Suprapubic skin (tissue), 4 donors: ENCODE data around the gene POMGNT2. TPM values are rescaled to one million over a fixed set of nuclear protein-coding genes. Genes with fewer than 3 reads are reported as not detected.

Experiments used
- DNase-seq, 2 donors: peaks; one replicate each; pipeline ENCODE4 v3.0.0-alpha.2; 2019; ENCODE audit warnings: low spot score in 2 of 2
- H3K27ac ChIP-seq: fragments of 200-600 bp; sonication (generic); one replicate; pipeline ENCODE4 v1.5.1; 2019
- H3K27me3 ChIP-seq: fragments of 200-600 bp; sonication (generic); one replicate; pipeline ENCODE4 v1.5.1; 2019
- H3K36me3 ChIP-seq: fragments of 200-600 bp; sonication (generic); one replicate; pipeline ENCODE4 v1.5.1; 2019
- H3K4me1 ChIP-seq: fragments of 200-600 bp; sonication (generic); one replicate; pipeline ENCODE4 v1.5.1; 2019
- H3K4me3 ChIP-seq: fragments of 200-600 bp; sonication (generic); one replicate; pipeline ENCODE4 v1.5.1; 2019; ENCODE audit warnings: mild to moderate bottlenecking
- H3K9me3 ChIP-seq: fragments of 200-600 bp; sonication (generic); one replicate; pipeline ENCODE4 v1.5.1; 2019
- CTCF ChIP-seq, 2 donors: fragments of 200-600 bp in 1 of 2; fragments of 450-650 bp in 1 of 2; sonication (generic) in 1 of 2; IDR thresholded peaks; one replicate each; pipeline ENCODE4 v1.5.1; 2016 to 2019; ENCODE audit warnings: antibody characterized with exemption in 2 of 2, mild to moderate bottlenecking in 1 of 2, moderate library complexity in 1 of 2
- EP300 ChIP-seq: sonication (generic); formaldehyde crosslinking; IDR thresholded peaks from one replicate; pipeline ENCODE4 v1.6.1; 2017; ENCODE audit warnings: antibody characterized with exemption
- POLR2A ChIP-seq, 2 donors: fragments of 450-650 bp; IDR thresholded peaks; one replicate each; pipeline ENCODE4 v1.6.1; 2017; ENCODE audit warnings: antibody characterized with exemption in 2 of 2, mild to moderate bottlenecking in 2 of 2, moderate library complexity in 2 of 2
- POLR2AphosphoS5 ChIP-seq, 3 donors: sonication (generic); formaldehyde crosslinking; IDR thresholded peaks; one replicate each; pipeline ENCODE4 v1.6.1; 2017; ENCODE audit warnings: antibody characterized with exemption in 3 of 3
- WGBS: methylation state at CpG from one replicate; pipeline ENCODE4 v1.1.5; 2018; 5-methylcytosine and 5-hydroxymethylcytosine counted together
- total RNA-seq, 4 donors: library from RNA; depleted of rRNA; stranded (reverse); fragments of >200 nt; gene quantifications; one replicate each; pipeline ENCODE4 v1.1.0, GENCODE V29; 2016

The POMGNT2 gene
- total RNA-seq, 4 donors from 2014 or later = 15.8 to 29.9 (median 24.1) TPM

- no peak overlapping the region for H3K4me3 ChIP-seq
- no peaks in the 10 kb centered on the region for H3K4me1 ChIP-seq
- no peak for TF ChIP-seq EP300
- TF ChIP-seq POLR2AphosphoS5 (IDR thresholded peaks at IDR 0.05) = no peak
- no peak for TF ChIP-seq POLR2A (IDR thresholded peaks at IDR 0.05)
- no peak for TF ChIP-seq CTCF (IDR thresholded peaks at IDR 0.05)
- no peak for DNase-seq
- H3K36me3 ChIP-seq = no peaks in the 10 kb centered on the region
- H3K27ac ChIP-seq = no peak overlapping the region
- no peaks in the 10 kb centered on the region for H3K9me3 ChIP-seq
- H3K27me3 ChIP-seq = no peaks in the 10 kb centered on the region
- WGBS = 81% methylated on average over 6 of the region's 6 CpGs
These were observed 19.3 kb downstream of the POMGNT2 start for GRCh38 chr3:43086460-43087165.

GRCh38 chr3:43082457-43082856, 23.4 kb downstream of the POMGNT2 start:
- H3K27me3 ChIP-seq = no peaks in the 10 kb centered on the region
- H3K4me1 ChIP-seq = no peaks in the 10 kb centered on the region
- no peak overlapping the region for H3K27ac ChIP-seq
- TF ChIP-seq POLR2A (IDR thresholded peaks at IDR 0.05) (no peak), CTCF (IDR thresholded peaks at IDR 0.05) (no peak), POLR2AphosphoS5 (IDR thresholded peaks at IDR 0.05) (no peak), EP300 (no peak)
- 94% methylated on average over 2 of the region's 2 CpGs for WGBS
- no peak for DNase-seq
- H3K4me3 ChIP-seq = no peak overlapping the region
- H3K9me3 ChIP-seq = no peaks in the 10 kb centered on the region
- peaks cover 22% of the 10 kb centered on the region for H3K36me3 ChIP-seq

- no peak for DNase-seq
- H3K9me3 ChIP-seq = no peaks in the 10 kb centered on the region
- H3K4me3 ChIP-seq = no peak overlapping the region
- H3K36me3 ChIP-seq = peaks cover 22% of the 10 kb centered on the region
- H3K27me3 ChIP-seq = no peaks in the 10 kb centered on the region
- no peak overlapping the region for H3K27ac ChIP-seq
- WGBS = 96% methylated on average over 5 of the region's 5 CpGs
- H3K4me1 ChIP-seq = no peaks in the 10 kb centered on the region
- no peak for TF ChIP-seq POLR2A (IDR thresholded peaks at IDR 0.05)
- no peak for TF ChIP-seq EP300
- no peak for TF ChIP-seq POLR2AphosphoS5 (IDR thresholded peaks at IDR 0.05)
- no peak for TF ChIP-seq CTCF (IDR thresholded peaks at IDR 0.05)
These were observed 24.1 kb downstream of the POMGNT2 start for GRCh38 chr3:43081796-43082195.

GRCh38 chr3:43080726-43081568, 24.9 kb downstream of the POMGNT2 start:
- Histone ChIP-seq H3K36me3 (peaks cover 22% of the 10 kb centered on the region), H3K4me3 (no peak overlapping the region), H3K4me1 (no peaks in the 10 kb centered on the region), H3K27me3 (no peaks in the 10 kb centered on the region), H3K9me3 (no peaks in the 10 kb centered on the region), H3K27ac (no peak overlapping the region)
- no peak for DNase-seq
- TF ChIP-seq CTCF (IDR thresholded peaks at IDR 0.05) (no peak), POLR2AphosphoS5 (IDR thresholded peaks at IDR 0.05) (no peak), POLR2A (IDR thresholded peaks at IDR 0.05) (no peak), EP300 (no peak)
- 96% methylated on average over 40 of the region's 40 CpGs for WGBS
